BJ (cell line): ENCODE data around the gene PDZD2. TPM values are rescaled to one million over a fixed set of nuclear protein-coding genes. Genes with fewer than 3 reads are reported as not detected.

ENCODE experiments used
- CTCF ChIA-PET: fragments of 350-600 bp; formaldehyde crosslinking; extraction: SDS; loops from one replicate; lab custom pipeline; 2021; ENCODE audit warnings: antibody characterized with exemption, inconsistent platforms; lab: Yijun Ruan, JAX
- POLR2A ChIA-PET: fragments of 300-600 bp; sonication (Branson Sonifier 250); formaldehyde crosslinking; extraction: SDS; loops from one replicate; lab custom pipeline; 2021; ENCODE audit warnings: antibody characterized with exemption; lab: Charles Lee
- DNase-seq: peaks from one replicate; pipeline ENCODE4 v3.0.0-alpha.2; 2011; ENCODE audit warnings: low read depth
- H3K27me3 ChIP-seq: 2 replicates; pipeline ENCODE4 v1.6.0; 2011; ENCODE audit warnings: low read length; ENCODE audit not compliant: control insufficient read depth, insufficient read depth
- H3K36me3 ChIP-seq: 2 replicates; pipeline ENCODE4 v1.5.1; 2011; ENCODE audit warnings: low read length; ENCODE audit not compliant: control insufficient read depth, insufficient read depth
- H3K4me3 ChIP-seq: 2 replicates; pipeline ENCODE4 v1.5.1; 2011; ENCODE audit warnings: low read depth, mild to moderate bottlenecking, control low read depth, low read length
- CTCF ChIP-seq: IDR thresholded peaks from 2 replicates; pipeline ENCODE4 v1.5.1; 2011; ENCODE audit warnings: low read depth, mild to moderate bottlenecking, control low read depth, inconsistent platforms, low read length, moderate library complexity; ENCODE audit not compliant: insufficient read depth
- polyA plus RNA-seq: library from polyadenylated mRNA; depleted of rRNA; stranded (reverse); fragments of >200 nt; gene quantifications from 2 replicates; pipeline ENCODE4 v1.2.3, GENCODE V29; 2011

PDZD2 gene
- polyA plus RNA-seq, 1 experiment: 0.06 TPM

GRCh38 chr5:32044939-32045338, 406.0 kb downstream of the PDZD2 start:
- POLR2A ChIA-PET: interaction anchor here (0.6 kb wide), 1 partner anchor 17 kb away, joined by 4 read pairs; no protein-coding TSS in a partner anchor

GRCh38 chr5:32047056-32047455, 408.1 kb downstream of the PDZD2 start:
- Histone ChIP-seq H3K36me3 (no peaks in the 10 kb centered on the region), H3K27me3 (peaks cover 6% of the 10 kb centered on the region), H3K4me3 (no peak overlapping the region)
- no peak for DNase-seq
- TF ChIP-seq CTCF: no peak
- ChIA-PET CTCF (interaction anchor here (1.8 kb wide), 1 partner anchor 11 kb away, joined by 3 read pairs; no protein-coding TSS in a partner anchor), POLR2A (no interaction called here)

More at GRCh38 chr5:32044939-32045338, 406.0 kb downstream of the PDZD2 start:
- TF ChIP-seq CTCF: no peak
- CTCF ChIA-PET: interaction anchor here (0.7 to 1.3 kb wide), 5 partner anchors 17 to 50 kb away, joined by 3 read pairs; no protein-coding TSS in a partner anchor
- DNase-seq: no peak
- H3K36me3 ChIP-seq: no peaks in the 10 kb centered on the region
- peaks cover 6% of the 10 kb centered on the region for H3K27me3 ChIP-seq
- H3K4me3 ChIP-seq: no peak overlapping the region

GRCh38 chr5:32051796-32052195, 412.9 kb downstream of the PDZD2 start:
- Histone ChIP-seq H3K4me3 (no peak overlapping the region), H3K36me3 (no peaks in the 10 kb centered on the region), H3K27me3 (peaks cover 6% of the 10 kb centered on the region)
- TF ChIP-seq CTCF: no peak
- DNase-seq: no peak
- ChIA-PET POLR2A (no interaction called here), CTCF (no interaction called here)

- no peak overlapping the region for H3K4me3 ChIP-seq
- ChIA-PET CTCF (interaction anchor here (0.9 to 1.8 kb wide), 4 partner anchors 14 to 23 kb away, joined by 3 to 10 read pairs (median 4); no protein-coding TSS in a partner anchor), POLR2A (interaction anchor here (0.6 kb wide), 1 partner anchor 1164 kb away, joined by 3 read pairs; no protein-coding TSS in a partner anchor)
- no peak for TF ChIP-seq CTCF
- H3K36me3 ChIP-seq: no peaks in the 10 kb centered on the region
- peaks cover 2% of the 10 kb centered on the region for H3K27me3 ChIP-seq
- DNase-seq: no peak
These were observed 417.2 kb downstream of the PDZD2 start for GRCh38 chr5:32055891-32056866.
